PFSK-1 (cell line): ENCODE results near the gene SPNS3.

Experiments
- FOXP2 ChIP-seq: optimal IDR thresholded peaks from 2 replicates; pipeline ENCODE3; 2011; ENCODE audit warnings: borderline replicate concordance, control low read depth, inconsistent platforms; ENCODE audit not compliant: insufficient read depth; ENCODE audit errors: extremely low read length, extremely low read depth
- POLR2AphosphoS5 ChIP-seq: IDR thresholded peaks from 2 replicates; pipeline ENCODE4 v1.6.1; 2012; ENCODE audit warnings: low read depth, mild to moderate bottlenecking, control low read depth, low read length, moderate library complexity
- REST ChIP-seq, 2 experiments: IDR thresholded peaks; 2 replicates each; pipeline versions ENCODE4 v1.6.1 to v1.8.0; 2011 to 2012; ENCODE audit warnings: low read depth in 2 of 2, low read length in 2 of 2, control low read depth in 1 of 2, inconsistent platforms in 1 of 2, mild to moderate bottlenecking in 1 of 2, moderate library complexity in 1 of 2; ENCODE audit not compliant: insufficient read depth in 1 of 2
- SIN3A ChIP-seq: IDR thresholded peaks from 2 replicates; pipeline ENCODE4 v1.6.1; 2012; ENCODE audit warnings: mild to moderate bottlenecking, low read length, moderate library complexity, borderline replicate concordance; ENCODE audit not compliant: insufficient read depth
- TAF1 ChIP-seq: IDR thresholded peaks from 2 replicates; pipeline ENCODE4 v1.6.1; 2012; ENCODE audit warnings: low read length, control low read depth, borderline replicate concordance; ENCODE audit not compliant: insufficient read depth

- no peak for TF ChIP-seq REST (IDR thresholded peaks at IDR 0.05; ENCODE audit: insufficient read depth in 1 of 2, low read depth in 2 of 2, low read length in 2 of 2)
- TF ChIP-seq POLR2AphosphoS5, result no peak
- no peak for TF ChIP-seq SIN3A
- no peak for TF ChIP-seq FOXP2
- TF ChIP-seq TAF1, result no peak
Measured at GRCh38 chr17:4448197-4448980, 14.6 kb downstream of the SPNS3 start.
